NCI-H2227 (cell line): ENCODE data around the gene ERGIC1.
"Not testable (repeated sequence)": the region's sequence is repeated elsewhere in the genome, so short reads cannot be mapped to it uniquely, and the experiment has no call there.

Experiments used
- DNase-seq: peaks from one replicate; lab custom pipeline; 2025; ENCODE audit not compliant: unreplicated experiment; lab: John Stamatoyannopoulos, UW

The ERGIC1 gene

GRCh38 chr5:172862165-172862801 is 28.2 kb downstream of the ERGIC1 start:
- no peak for DNase-seq

DNA sequence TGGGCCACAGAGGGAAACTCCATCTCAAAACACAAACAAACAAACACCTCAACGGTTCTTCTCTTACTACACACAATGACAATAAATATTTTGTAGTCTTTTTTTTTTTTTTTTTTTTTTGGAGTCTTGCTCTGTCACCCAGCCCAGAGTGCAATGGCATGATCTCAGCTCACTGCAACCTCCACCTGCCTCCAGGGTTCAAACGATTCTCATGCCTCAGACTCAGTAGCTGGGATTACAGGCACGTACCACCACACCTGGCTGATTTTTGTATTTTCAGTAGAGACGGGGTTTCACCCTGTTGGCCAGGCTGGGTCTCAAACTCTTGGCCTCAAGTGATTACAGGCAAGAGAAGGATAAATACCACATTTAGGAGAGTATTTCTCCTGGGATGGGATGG is 30.1 kb downstream of the ERGIC1 start:
- DNase-seq, result not testable (repeated sequence)

DNA sequence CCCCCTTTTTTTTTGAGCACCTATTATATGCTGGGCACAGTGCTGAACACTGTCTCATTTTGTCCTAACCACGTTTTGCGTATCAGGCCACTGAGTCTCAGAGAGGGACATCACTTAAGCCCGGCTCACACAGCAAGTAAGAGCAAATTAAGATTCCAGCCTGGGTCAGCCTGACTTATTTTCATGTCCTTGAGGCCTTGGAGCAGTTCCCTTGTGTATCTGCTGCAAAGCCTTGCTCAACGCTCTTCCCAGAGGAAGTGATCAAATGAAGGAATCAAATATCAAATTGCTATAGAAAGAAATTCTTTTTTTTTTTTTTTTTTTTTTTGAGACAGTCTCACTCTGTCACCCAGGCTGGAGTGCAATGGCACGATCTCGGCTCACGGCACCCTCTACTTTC is 30.7 kb downstream of the ERGIC1 start:
- DNase-seq, result no peak

DNA sequence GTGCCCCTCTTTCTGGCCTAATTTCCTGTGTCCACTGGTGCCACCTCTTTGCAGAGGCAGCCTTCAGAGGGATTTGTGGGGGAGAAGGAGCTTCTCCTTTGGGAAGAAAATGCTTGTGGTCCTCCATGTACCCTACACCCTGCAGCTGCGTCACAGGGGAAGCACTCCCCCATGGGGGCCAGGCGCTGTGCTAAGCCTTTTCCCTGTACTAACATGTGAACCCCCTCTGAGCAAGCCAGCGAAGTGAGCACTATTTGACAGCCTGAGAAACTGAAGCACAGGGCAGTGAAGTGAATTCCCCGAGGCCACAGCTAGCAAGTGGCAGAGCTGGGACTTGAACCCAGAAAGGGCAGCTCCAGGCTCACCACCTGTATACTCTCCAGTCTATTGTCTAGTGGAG is 32.3 kb downstream of the ERGIC1 start:
- no peak for DNase-seq

DNA sequence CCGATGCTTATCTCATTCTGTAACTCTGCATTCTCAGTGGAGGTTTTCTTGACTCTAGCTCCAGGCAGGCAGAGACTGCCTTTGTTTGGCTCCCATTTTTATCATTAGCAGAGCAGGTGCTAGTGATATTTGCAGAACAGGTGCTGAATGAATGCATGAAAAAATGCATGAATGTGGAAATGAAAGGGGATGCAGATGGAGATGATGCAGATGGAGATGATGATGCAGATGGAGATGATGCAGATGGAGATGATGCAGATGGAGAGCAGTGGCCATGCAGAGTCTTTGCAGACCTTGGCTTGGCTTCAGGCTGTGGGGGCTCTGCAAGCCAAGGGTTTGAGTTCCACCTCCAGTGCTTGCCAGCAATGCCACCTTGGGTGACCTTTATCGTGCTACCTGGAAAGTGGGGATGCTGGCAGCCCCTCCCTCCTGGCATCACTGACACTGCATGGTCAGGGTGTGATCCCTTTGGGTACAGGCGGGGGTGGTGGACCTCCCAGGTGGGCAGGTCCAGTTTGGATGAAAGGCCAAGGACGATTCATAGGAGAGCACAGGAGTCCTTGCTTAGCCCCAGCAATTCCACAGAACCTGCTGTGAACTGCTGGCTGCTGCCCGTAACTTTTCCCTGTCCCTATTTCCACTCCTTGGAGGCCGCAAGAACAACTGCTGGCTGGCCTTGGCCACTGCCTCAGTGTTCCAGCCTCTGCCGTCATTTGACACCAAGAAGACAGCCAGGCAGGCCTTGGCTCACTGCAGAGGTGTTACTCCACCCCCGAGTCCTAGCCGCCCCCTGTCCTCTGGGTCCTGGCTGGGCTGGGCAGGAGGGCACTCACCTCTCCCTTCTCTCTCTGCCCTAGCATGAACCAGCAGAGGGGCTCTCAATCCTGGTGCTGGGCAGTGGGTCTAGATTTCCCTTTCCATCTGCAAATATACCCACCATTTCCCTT is 33.0 kb downstream of the ERGIC1 start:
- no peak for DNase-seq

DNA sequence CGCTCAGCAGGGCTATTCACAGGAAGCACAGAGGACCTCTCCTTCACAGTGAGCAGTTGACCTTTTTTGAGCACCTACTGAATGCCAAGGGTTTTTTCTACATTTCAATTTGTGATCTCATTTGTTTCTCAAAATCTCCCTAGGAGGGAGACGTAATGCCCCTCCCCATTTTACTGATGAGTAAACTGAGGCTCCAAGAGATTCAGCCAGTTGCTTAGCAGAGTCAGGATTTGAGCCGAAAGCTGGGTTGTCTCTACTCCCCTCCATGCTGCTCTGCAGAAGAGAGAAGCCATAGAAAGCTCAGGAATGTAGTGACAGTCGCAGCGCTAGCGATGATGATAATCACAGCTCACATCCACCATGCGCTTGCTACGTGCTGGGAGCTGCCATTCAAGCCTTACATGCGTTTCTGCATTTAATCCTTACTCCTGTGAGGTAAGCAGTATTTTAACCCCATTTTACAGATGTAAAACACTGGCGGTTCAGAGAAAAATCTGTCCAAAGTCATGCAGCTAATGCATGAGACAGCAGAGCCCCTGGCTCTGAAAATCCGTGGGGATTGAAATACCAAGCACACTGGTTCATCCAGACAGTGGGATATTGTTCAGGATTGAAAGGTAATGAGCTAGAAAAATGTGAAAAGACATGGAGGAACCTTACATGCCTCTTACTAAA is 33.8 kb downstream of the ERGIC1 start:
- no peak for DNase-seq

- no peak for DNase-seq
These were observed 34.4 kb downstream of the ERGIC1 start for GRCh38 chr5:172868436-172868923.

DNA sequence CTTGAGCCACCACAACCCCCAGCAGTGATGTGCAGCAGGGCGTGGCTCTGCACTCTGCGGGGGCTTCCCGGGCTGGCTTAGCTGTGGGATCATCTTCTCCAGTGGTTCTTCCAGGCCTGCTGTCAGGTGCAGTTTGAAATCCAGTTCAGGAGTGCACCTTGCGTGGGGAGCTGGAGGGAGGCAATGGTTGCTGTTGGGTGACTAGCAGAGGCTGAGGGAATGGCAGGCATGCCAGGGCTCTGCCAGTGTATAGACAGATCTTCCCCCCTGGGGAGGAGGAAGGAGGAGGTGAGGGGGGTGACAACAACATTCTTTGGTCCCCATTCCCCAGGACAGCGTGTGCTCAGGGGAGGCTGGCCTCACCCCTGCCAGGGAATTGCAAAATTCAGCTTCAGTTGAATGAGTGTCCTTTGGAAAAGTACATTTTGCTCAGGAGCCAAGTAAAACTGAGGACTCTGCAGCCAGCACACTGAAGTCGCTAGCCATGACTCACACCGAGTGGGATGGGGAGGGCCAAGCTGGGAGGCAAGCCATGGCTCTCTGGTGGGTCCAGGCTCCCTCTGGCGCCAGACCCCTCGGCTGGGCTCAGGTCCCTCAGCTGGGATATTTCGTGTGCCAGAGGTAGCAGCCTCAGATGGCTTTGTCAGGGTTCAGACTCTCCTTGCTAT is 35.0 kb downstream of the ERGIC1 start:
- no peak for DNase-seq

GRCh38 chr5:172869691-172870090 is 35.6 kb downstream of the ERGIC1 start:
- no peak for DNase-seq

DNA sequence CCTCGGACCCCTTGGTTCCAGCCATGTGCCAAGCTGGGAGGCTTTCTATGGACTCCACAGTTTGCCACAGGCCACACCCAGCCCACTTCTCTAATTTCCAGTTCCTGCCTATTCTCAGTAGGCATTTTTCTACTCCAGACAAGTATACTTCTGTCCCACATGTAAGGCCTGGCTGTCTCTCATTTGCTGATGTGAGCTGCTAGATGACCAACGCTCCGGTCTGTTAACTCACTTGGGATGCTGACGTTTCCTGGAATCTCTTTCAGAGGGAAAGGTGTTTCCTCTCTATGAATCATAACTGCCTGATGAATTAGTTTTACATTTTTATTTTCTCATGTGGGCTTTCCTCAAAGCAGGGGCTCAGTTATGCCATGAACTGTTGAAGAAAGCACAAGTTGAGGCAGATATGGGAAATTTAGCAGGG is 36.3 kb downstream of the ERGIC1 start:
- no peak for DNase-seq

DNA sequence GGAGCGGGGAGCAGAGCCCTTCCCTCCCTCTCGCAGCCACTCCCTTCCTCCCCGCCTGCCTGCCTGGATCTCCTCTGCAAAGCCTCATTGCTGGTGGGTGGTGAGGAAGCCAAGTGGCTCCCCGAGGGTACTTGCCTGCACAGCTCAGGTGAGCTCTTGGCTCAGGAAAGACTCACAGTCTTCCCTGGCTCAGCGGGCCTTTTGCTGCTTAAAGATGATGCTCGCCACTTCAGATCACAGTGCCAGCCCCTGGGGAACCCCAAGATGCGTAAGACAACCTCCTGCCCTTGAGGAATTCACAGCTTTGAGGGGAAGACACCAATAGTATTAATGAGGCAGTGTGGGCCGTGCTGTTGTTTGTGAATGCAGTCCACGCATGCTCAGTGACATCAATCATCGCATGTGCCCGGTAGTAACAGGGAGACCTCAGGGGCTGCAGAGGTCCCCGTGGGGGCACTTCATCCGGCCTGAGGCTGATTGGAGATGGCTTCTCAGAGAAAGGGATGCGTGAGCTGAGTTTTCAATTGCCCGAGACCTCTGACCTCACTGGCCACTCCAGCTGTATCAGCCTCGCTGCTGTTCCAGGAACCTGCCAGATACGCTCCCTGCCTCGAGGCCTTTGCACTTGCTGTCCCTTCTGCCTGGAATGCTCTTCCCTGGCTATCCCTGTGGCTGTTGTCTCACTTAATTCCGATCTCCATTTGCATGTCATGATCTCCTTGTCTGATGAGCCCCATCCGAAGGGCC is 36.8 kb downstream of the ERGIC1 start:
- no peak for DNase-seq

- DNase-seq, result no peak
These were observed 37.5 kb downstream of the ERGIC1 start for GRCh38 chr5:172871536-172871935.

DNA sequence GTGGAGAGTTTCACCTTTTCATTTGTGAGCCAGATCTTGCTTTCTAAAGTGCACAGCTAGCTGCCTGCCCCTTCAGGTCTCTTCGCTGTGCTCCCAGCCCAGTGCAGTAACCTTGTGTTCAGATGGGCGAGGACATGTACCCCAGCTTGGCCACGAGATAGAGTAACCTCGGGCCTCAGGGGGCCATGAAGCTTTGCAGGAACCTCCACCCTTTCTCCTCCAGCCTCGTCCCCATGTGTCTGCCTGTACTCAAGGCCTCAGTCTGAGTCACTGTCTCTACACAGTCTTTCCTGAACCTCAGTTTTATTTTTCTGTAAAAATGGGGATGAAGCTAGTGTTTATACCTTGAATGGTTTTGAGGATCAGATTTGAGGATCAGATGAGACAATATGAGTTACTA is 37.9 kb downstream of the ERGIC1 start:
- no peak for DNase-seq

DNA sequence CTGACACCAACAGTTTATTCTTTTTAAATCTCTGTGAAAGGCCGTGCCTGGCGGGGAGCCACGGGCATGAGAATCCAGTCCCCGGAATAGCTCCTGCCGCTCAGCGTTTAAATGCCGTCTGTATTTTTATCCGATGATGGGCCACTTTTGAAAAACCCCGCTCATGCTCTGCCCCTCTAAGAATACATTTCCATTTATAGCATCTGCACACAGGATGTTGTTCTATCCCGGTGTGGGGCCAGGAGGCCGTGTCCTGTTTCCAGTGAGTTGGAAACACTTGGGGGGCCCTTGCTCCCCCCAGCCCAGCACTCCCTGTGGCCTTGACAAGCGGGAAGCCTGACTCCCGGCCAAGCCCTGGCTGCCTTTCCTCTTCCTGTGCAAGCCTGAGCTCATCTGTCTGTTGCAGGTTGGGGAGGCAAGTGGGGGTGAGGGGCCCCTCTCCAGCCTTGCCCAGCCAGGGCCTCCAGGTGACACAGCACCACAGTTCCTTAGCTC is 39.0 kb downstream of the ERGIC1 start:
- DNase-seq, result no peak

GRCh38 chr5:172873513-172873912 is 39.5 kb downstream of the ERGIC1 start:
- no peak for DNase-seq

DNA sequence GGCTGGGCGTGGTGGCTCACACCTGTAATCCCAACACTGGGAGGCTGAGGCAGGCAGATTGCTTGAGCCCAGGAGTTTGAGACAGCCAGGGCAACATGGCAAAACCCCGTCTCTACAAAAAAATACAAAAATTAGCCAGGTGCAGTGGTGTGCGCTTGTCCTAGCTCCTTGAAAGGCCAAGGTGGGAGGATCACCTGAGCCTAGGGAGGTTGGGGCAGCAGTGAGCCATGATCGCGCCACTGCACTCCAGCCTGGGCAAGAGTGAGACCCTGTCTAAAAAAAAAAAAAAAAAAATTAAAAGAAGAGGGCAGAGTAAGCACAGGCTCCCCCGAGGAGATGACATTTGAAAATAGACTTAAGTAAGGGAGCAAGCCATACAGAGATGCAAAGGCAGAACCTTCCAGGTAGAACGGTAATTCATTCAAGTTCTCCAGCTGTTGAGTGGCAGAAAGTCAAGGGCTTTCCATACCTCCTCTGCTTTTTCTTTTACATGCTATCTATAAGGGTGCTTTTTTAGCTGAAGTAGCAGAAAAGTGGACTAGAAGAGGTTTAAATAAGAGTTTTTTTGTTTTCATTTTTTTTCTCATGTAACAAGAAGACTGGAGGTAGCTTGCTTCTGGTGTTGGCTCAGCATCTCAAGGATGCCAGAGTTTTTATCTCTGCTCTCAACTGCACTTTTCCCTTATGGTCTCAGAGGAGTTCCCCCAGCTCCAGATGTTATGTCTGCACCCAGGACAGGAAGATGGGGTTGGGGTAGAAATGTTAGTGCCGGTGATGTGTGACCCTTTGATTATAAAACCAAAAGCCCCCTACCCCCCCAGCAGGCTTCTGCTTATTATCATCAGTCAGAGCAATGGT is 40.8 kb downstream of the ERGIC1 start:
- DNase-seq, result no peak

- no peak for DNase-seq
These were observed 41.6 kb downstream of the ERGIC1 start for GRCh38 chr5:172875505-172876279.

GRCh38 chr5:172876578-172876977 is 42.5 kb downstream of the ERGIC1 start:
- DNase-seq, result no peak
